Right lobe of liver (tissue), 4 donors: ENCODE measurements around the gene PKD2.

ENCODE experiments used
- CTCF ChIP-seq, 4 donors: fragments of 200-600 bp in 3 of 4; fragments of 450-650 bp in 1 of 4; IDR thresholded peaks; one replicate each; pipeline versions ENCODE4 v1.5.1 to v1.8.0; 2016 to 2022; ENCODE audit warnings: antibody characterized with exemption in 4 of 4, mild to moderate bottlenecking in 2 of 4
- POLR2A ChIP-seq: fragments of 450-650 bp; IDR thresholded peaks from one replicate; pipeline ENCODE4 v1.6.1; 2017; ENCODE audit warnings: antibody characterized with exemption, mild to moderate bottlenecking
- donor health status: DM: no; HTN: no; CAD: no.
- donor health status: DM: no; HTN: no; CAD: no.
- donor health status: DM: no; HTN: yes; CAD: no.

- TF ChIP-seq CTCF (IDR thresholded peaks at IDR 0.05) (no peak), POLR2A (no peak)
These were observed 21.6 kb upstream of the PKD2 start for GRCh38 chr4:87985887-87986200.
